HL-60/S4 treated with phorbol 12-myristate 13-acetate at 8.2 ng/mL for 4 days and 3 days (cell line): ENCODE data around the gene NPRL2.

Source experiments
- in situ Hi-C: fragments of 300-500 bp; cut with MboI; formaldehyde crosslinking; loops from 2 replicates; pipeline ENCODE4 v1.15.0; 2022; ENCODE audit warnings: low sequenced_read_pairs

The NPRL2 gene

DNA sequence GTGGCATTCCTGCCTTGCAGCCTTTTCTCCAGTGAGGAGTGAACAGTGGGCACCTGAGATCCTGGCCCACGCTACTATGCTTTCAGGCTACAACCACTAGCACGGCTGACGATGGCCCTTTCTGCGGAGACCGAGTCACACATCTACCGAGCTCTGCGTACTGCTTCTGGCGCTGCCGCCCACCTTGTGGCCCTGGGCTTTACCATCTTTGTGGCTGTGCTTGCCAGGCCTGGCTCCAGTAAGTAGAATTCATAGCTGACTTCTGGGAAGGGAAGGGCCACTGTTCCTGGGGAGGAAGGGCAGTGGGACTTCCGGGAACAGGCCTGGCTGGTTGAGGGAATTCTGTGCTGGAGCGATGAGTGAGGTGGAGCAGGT lies 735 bp upstream of the NPRL2 start:
- in situ Hi-C loops: no loop called here

DNA sequence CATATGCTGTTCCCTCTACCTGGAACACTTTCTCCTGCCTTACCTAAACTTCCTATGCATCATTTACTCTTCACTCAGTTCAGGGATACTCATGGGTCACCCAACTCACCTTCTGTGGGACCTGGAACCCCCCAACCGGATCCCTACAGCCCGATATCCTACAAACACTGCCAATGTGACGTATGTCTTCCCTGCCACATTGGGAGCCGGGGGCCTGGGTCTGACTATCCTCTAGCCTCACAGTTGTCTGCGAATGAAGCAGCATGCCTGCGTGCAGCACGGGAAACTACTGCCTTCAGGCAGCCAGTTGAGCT lies 405 bp downstream of the NPRL2 start:
- in situ Hi-C loops: no loop called here

DNA sequence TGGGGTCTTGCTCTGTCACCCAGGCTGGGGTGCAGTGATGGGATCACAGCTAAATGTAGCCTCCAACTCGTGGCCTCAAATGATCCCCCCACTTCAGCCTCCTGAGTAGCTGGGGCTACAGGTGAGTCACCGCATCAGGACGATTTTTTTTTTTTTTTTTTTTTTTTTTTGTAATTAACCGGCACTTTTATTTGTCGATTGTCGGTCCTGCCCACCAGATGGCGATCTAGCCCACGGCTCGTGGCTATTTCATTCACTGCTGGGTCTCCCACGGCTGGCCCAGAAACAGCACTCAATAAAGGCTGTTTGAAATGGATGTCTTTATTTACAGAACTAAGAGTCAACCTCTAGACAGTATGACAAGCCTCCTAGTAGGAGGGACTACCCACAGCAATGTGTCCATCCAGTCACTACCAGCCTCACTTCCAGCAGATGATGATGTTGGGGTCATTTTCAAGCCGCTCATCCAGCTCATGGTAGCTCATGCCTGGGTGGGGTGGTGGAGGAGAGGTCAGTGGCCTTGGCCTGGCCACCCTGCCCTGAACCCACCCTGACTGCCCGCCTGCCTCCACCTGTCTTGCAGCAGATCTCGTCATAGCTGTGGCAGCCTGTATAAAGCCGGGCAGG lies 3.3 kb downstream of the NPRL2 start:
- in situ Hi-C loops: no loop called here

DNA sequence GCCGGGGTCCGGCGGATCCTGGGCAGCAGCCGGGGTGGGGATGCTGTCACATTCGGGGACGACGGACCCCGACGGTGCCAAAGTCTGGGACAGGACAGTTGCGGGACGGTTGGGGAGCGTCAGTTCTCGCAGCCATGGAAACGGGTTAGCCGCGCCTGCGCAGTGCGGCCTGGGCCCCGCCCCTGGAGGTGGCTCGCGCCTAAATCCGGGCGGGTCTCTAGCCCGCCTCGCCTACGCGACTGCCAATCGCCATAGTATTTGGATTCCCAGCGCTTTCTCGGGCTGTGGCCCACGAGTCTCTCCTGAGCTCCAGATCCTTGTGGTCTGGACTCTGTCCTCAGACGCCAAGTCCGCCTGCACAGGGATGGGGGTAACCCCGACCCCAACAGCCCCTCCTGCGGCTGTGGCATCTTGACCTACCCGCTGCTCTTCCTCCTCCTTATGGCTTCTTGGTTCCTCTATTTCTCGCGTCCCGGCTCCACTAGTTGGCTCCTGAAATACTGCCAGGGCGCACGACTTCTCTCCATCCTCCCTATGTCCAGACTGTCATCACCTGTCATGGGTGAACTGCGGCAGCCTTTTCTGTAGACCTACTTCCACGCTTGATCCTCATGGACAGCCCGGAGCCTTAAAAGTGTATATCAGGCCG lies 4.9 kb downstream of the NPRL2 start, which contains the start of gene ZMYND10:
TSS of gene ZMYND10 (minus strand) at position 147 of the 649 bp plus-strand sequence. CDS start 153 bp downstream, outside the sequence.
- in situ Hi-C loops: no loop called here

DNA sequence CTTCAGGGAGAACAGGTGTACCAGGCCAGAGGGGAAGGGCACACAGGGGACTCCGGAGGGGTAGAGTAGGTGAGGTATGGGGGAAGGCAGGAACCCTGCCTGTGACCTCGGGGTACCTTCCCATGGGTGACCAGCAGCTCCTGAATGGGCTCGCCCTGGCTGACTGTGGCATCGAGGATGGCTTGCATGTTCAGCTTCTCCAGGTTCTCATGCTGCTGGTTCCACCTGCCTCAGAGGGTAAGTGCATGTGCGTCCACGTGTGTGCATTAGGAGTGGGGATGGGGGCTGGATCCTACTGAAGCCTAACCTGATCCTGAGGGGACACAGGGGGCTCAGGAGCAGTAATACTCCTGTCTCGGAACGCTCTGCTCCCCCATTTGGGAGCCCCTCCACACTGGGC lies 5.6 kb downstream of the NPRL2 start:
- in situ Hi-C loops: no loop called here

DNA sequence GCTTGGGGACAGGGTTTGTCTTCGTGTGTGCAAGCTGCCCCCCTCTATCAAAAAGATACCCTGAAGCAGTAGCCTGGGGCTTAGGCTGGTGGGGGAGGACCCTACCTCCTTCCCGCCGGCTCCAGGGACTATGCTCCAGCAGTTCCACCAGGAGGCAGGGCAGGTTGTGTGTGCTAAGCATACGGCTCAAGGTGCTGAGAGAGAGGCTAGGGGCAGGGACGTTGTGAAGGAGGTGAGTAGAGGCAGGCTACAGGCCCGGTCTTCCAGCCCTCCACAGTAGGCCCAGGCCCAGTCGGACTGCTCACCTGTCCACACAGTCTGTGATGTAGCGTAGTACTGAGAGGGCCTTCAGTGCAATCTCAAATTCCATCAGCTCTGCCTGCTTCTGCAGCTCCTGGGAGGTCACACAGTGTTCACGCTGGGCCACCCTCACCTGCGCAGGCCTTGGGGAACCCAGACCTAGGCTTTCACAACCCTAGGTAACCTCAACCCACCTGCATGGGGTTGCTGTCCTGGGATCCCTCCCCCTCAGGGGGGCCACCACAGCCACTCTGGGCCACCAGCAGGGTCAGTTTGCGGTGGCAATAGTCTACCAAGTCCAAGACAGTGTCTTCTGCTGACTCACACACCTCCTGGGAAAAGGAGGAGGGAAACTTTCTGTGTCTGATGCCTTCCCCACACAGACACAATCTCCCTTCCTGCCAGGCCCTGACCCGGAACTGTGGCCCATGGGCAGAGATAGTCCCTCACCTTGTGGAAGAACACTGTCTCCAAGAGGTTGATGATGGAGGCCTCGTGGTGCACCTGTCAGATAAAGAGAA lies 7.6 kb downstream of the NPRL2 start:
- in situ Hi-C loops: no loop called here

DNA sequence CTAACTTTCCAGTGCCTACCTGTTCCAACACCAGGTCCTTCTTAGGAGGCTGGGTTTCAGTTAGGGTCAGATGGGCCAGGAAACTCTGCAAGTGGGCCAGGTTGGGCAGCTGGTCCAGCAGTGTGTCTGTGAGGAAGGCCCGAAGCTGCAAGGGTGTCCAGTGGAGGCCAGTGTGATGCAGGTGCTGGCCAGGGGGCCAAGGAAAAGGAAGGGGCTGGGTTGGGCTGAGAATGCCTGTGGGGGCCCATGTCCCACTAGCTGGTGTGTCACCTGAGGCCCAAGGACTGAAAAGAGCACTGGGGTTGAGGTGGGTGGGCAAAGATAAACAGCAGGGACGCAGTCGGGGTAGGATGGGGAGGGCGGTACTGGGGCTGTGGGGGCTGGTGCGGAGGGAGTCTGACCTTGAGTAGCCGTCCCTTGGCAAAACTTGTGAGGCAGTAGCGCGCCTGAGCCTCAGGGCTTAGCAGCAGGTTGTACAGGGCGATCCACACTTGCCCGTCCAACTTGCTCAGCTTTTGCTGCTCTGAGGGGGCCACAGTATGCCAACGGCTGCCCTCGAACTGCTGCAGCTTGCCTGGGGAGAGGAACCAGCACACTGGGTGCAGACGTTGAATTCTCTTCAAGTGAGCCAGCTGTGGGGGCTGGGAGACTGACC lies 8.5 kb downstream of the NPRL2 start:
- in situ Hi-C loops: no loop called here

DNA sequence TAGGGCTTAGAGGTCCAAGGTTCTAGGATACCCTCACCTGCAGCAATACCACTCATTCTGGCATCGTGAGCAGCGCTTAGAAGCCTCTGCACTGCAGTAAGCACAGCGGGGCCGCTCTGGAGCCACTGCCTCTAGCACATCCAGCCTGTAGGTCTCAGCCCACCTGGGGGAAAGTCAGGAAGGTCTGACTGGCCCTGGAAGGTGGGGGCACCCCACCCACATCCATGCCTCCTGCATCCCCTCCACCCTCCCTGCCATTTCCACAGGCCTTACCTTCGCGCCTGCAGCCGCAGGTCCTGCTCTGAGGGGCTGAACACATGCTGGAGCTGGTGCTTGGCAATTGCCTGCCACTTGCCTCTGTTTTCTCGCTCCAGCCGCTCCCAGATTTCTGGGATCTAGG lies 9.0 kb downstream of the NPRL2 start:
- in situ Hi-C loops: no loop called here

DNA sequence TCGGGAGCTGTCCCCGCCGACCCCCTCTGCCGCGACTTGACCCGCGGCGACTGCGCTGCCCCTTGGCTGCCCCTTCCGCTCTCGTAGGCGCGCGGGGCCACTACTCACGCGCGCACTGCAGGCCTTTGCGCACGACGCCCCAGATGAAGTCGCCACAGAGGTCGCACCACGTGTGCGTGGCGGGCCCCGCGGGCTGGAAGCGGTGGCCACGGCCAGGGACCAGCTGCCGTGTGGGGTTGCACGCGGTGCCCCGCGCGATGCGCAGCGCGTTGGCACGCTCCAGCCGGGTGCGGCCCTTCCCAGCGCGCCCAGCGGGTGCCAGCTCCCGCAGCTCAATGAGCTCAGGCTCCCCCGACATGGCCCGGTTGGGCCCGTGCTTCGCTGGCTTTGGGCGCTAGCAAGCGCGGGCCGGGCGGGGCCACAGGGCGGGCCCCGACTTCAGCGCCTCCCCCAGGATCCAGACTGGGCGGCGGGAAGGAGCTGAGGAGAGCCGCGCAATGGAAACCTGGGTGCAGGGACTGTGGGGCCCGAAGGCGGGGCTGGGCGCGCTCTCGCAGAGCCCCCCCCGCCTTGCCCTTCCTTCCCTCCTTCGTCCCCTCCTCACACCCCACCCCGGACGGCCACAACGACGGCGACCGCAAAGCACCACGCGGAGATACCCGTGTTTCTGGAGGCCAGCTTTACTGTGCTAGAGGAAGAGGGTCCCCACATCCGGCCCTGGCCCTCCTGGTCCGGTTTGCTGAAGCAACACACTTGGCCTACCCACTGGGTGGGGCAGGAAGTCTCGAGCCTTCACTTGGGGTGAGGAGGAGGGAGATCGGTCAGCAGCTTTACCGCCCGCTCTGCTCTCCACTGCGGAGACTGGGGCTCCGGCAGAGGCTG lies 9.9 kb downstream of the NPRL2 start, which contains the start of gene RASSF1:
TSS of gene RASSF1 (minus strand) at position 389 of the 882 bp plus-strand sequence. CDS start at position 358, 31 bp downstream.
- in situ Hi-C loops: no loop called here

DNA sequence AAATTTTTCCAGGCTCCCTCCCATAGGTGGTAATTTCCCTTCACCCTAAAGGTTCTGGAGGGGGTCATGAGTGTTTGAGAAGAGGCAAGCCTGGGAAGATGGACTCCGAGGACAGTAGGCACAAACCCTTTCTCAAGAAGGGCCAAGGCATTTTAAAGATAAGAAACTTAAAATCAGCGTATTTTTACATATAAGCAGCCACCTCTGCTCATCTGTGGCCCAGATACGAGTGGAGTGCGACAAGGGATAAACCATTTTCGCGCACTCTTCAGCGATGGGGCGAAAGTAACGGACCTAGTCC lies 10.5 kb downstream of the NPRL2 start:
- in situ Hi-C loops: no loop called here

DNA sequence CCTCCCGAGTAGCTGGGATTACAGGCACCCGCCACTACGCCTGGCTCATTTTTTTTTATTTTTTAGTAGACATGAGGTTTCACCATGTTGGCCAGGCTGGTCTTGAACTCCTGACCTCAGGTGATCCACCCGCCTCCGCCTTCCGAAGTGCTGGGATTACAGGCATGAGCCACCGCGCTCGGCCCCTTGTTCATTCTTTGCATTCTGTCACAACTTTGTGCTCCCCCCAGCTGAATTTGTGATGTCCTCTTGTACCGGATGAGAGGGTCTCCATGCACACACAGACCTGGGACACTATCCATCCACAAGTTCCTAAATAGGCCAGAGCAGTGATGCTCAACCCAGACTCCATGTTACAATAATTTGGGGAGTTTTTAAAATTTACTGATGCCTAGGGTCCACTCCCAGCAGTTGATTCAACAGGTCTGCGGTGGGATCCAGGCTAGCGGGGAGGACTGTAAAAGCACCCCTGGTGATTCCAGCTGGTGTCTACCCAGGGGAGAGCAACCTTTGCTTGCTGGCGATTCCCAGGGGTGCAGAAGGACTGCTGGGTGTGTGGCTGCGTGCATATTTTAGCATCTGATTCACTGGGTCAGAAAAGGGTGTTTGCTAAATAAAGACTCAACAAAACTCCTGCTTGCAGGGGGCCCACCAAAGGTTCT lies 11.0 kb downstream of the NPRL2 start:
- in situ Hi-C loops: no loop called here

DNA sequence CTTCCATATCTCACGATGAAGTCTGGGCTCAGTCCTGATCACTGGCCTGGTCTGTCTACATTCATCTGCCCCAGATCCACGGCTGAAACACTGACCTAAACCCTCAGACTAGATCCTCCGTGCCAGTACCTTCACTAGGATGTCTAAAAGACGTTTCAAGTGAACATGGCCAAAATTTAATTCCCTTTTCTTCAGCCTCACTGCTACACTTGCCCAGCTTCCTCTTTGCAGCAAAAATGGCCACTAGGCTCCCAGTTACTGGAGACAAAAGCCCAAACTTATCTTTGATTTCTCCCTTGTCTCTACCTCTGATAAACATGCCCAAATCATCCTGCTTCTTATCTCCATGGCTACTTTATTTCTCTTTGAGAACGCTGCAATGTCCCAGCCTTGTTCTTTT lies 11.6 kb downstream of the NPRL2 start:
- in situ Hi-C loops: no loop called here

DNA sequence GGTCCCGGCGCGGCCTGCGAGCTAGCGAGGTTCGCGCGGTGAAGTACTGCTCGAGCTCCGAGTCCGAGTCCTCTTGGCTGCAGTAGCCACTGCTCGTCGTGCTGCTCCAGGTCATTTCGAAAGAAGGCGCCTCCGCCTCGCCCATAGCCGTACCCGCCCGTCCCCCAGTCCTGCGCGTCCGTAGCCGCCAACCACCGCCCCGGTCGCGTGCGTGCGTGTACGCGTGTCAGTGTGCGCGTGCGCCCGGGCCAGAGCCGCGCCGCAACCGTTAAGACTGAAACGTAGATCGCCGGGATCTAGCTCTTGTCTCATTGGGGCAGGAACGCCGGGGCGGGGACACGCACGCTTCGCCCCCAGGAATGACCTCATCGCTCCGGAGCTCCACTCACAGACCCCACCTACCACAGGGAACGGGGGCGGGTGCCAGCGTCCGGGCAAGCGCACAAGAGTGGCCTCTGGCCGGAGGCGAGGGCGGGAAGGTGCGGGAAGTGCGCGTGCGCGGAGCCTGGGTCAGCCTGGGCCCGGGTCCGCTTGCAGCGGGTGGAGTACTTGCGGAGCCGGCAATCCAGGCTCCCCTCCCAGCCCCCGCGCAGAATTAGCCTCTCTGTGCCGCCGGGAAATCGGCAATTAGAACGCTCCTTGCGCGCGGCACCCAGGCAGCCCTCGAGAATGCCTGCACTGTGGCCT lies 13.3 kb downstream of the NPRL2 start:
- in situ Hi-C loops: no loop called here

DNA sequence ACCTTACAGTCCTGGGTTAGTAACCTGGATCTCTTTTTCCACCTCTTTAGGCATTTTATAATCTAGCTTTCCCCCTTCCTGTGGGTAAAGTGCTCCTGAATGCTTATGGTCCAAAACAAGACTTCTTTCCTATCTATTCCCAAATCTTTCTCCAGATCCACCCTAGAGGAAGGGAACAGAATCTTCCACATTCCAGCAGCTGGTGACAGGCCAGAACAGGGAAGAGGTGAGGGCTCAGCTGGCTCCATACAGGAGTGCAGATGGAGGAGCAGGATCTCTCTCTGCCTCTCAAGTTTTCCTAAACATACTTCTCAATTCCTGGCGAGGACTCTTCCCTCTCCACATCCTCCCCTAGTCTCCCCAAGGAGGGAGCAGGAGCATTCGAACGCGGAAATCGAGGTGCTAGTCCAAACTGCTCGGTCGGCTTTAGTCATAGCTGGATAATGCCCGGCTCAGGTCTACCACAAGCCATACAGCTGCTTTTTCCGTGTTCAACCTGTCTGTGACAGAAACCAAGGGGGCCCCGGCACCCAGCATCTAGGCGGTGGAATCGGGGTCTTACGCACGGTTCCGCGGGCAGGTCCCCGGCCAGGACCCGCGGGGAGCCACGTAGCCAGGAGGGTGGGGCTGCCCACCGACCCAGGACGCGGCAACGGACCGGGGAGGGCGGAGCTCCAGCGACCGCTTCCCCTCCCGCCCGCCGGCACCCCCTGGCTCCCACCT lies 14.0 kb downstream of the NPRL2 start:
- in situ Hi-C loops: no loop called here

DNA sequence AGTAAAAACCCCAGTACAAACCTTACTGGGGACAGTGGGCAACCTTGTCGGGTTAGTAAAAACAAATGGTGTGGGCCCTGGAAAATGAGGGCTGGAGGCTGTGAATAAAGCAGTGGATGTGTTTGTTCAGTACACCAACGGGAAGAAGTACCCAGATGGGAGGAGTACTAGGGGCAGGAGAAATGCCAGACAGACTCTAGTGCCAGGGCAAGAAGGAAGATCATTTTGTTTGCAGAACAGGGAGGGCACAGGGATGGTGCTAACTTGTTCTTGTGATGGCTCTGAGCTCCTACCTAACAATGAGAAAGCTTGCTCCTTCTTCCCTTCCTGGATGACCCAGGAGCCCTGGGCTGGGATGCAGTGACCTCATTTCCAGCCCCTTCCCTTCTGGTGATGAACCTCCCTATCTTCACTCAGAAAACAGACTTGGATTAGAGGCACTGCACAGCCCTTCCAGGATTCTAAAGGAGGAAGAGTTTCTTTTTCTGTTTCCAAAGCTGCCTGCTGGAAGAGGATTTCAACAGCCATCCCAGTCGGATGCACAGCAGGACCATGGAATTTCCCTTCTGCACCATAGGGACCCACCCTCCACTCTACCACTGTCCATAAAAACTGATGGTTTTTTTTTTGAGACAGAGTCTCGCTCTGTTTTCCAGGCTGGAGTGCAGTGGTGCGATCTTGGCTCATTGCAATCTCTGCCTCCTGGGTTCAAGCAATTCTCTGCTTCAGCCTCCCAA lies 16.1 kb downstream of the NPRL2 start:
- in situ Hi-C loops: no loop called here

DNA sequence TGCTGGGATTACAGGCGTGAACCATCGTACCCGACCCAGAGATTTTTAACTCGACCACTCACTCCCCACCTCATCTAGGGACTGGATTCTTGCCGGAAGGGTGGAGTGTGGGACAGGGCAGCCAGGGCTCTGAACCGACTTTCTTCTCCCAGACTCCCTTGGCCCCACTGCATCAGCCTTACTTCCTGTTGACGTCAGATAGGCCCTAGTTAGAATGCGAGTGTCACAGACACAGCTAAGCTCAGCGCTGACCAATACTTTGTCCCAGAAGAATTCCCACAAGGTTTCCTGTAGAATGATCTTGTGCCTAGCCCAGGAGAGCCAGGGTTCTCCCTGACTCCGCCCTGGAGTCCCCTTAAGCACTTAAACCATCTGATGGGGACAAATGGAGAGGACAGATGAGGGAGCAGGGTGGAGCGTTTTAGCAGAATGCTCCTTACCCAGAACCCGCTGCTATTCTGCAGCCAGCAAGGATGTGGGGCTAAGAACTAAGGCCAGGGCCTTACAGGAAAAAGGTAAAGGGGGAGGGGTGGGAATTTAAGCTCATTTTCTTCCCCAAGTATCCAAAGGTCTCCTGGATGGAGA lies 16.7 kb downstream of the NPRL2 start:
- in situ Hi-C loops: no loop called here

DNA sequence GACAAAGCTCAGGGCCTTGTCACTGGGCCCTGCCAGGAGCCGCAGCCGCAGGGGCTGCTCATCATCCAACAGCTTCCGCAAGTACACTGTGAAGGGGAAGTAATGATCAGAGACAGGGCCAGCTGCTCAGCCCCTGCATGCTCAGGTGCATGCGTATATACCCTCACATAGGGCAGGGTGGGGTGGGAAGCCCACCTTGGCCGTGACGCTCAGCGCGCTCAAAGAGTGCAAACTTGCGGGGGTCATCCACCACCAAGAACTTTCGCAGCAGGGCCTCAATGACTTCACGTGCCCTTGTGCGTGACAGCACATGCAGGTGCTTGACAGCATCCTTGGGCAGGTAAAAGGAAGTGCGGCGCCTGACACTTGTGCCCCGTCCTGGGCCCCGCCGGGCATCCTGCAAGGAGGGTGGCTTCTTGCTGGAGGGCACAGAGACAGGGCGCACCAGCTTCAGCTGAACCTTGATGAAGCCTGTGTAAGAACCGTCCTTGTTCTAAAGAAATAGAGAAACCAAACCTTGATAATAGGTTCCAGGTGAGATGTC lies 19.1 kb downstream of the NPRL2 start:
- in situ Hi-C loops: no loop called here

DNA sequence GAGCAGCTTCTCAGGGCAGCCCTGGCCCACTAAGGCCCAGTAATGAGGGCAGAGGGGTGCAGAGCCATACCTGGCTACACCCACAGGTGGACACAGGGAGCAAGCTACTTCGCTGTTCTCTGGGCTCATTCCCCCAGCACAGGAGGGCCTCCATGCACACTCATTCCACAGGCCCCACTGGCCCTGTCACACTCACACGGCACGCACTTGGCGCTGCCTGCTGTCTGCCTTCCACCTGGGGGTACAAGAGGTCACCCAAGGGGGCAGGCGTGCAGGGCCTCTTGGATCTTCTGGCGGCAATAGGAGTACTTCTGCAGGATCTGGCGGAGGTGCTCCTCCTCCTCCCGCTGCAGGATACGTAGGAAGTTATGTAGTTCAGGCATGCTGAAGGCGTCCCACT lies 20.2 kb downstream of the NPRL2 start:
- in situ Hi-C loops: no loop called here
